ENCODE data around the gene CTR9.

CTR9 gene

DNA sequence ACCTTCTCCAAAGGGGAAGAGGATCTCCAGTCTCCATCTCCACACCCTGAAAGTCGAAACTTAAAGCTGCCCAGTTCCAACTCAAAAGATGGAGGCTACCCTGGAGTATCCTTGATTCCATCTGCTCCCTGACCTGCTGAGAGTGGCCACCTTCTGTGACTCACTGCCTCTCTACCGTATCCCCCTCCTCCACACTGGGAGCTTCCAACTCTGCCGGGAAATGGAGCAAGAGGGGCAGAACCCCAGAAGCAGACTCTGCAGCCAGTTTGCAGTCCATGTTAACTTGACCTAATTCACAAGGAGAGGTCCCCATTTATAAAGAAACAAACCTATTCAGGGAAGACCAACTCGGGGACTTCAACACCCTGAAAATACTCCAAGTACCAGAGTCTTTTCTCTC is 35.5 kb upstream of the CTR9 start:
- no peaks in the 10 kb centered on the region for H3K36me3 ChIP-seq (ENCODE audit: insufficient read depth)
- H3K27me3 ChIP-seq (ENCODE audit: insufficient read depth, low read depth): no peaks in the 10 kb centered on the region
- no peak overlapping the region for H2AFZ ChIP-seq (ENCODE audit: low read depth)
- H3K4me3 ChIP-seq (IDR thresholded peaks at IDR 0.05; ENCODE audit: insufficient read depth, low read depth, low read length): no peak overlapping the region
- H3K4me1 ChIP-seq (ENCODE audit: low read depth, poor library complexity, severe bottlenecking): no peaks in the 10 kb centered on the region
- no peaks in the 10 kb centered on the region for H4K20me1 ChIP-seq (ENCODE audit: insufficient read depth)
- no peaks in the 10 kb centered on the region for H3K79me2 ChIP-seq (ENCODE audit: insufficient read depth, low read depth)
- no peak overlapping the region for H3K27ac ChIP-seq
- no peak overlapping the region for H3K4me2 ChIP-seq
- TF ChIP-seq, protein P1, sequence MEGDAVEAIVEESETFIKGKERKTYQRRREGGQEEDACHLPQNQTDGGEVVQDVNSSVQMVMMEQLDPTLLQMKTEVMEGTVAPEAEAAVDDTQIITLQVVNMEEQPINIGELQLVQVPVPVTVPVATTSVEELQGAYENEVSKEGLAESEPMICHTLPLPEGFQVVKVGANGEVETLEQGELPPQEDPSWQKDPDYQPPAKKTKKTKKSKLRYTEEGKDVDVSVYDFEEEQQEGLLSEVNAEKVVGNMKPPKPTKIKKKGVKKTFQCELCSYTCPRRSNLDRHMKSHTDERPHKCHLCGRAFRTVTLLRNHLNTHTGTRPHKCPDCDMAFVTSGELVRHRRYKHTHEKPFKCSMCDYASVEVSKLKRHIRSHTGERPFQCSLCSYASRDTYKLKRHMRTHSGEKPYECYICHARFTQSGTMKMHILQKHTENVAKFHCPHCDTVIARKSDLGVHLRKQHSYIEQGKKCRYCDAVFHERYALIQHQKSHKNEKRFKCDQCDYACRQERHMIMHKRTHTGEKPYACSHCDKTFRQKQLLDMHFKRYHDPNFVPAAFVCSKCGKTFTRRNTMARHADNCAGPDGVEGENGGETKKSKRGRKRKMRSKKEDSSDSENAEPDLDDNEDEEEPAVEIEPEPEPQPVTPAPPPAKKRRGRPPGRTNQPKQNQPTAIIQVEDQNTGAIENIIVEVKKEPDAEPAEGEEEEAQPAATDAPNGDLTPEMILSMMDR (conservative IDR thresholded peaks at IDR 0.05; ENCODE audit: low read depth, low read length): no peak
- H3K9ac ChIP-seq: no peak overlapping the region

DNA sequence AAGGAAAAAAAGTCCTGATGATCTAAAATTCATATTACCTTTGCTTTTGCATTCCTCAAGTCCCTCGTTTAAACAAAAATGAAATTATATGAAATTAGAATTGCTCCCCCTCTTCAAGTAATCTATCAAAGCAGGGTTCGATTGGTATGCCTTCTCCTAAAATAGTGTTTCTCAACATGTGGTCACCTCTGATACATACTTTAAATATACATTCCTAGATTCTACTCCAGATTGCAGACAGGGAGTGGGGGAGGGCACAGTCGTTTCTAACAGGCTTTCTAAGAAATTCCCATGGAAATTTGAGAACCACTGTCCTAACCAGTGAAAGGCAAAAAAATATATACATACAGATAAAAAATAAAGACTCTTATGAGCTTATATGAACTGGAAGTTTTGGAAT is 34.9 kb upstream of the CTR9 start:
- no peak overlapping the region for H3K9ac ChIP-seq
- H3K27me3 ChIP-seq (ENCODE audit: insufficient read depth, low read depth): no peaks in the 10 kb centered on the region
- TF ChIP-seq, protein P1 (conservative IDR thresholded peaks at IDR 0.05; ENCODE audit: low read depth, low read length): no peak
- no peak overlapping the region for H3K4me3 ChIP-seq (IDR thresholded peaks at IDR 0.05; ENCODE audit: insufficient read depth, low read depth, low read length)
- H2AFZ ChIP-seq (ENCODE audit: low read depth): no peak overlapping the region
- H3K4me1 ChIP-seq (ENCODE audit: low read depth, poor library complexity, severe bottlenecking): no peaks in the 10 kb centered on the region
- H4K20me1 ChIP-seq (ENCODE audit: insufficient read depth): no peaks in the 10 kb centered on the region
- H3K36me3 ChIP-seq (ENCODE audit: insufficient read depth): no peaks in the 10 kb centered on the region
- H3K27ac ChIP-seq: no peak overlapping the region
- H3K4me2 ChIP-seq: no peak overlapping the region
- H3K79me2 ChIP-seq (ENCODE audit: insufficient read depth, low read depth): no peaks in the 10 kb centered on the region

DNA sequence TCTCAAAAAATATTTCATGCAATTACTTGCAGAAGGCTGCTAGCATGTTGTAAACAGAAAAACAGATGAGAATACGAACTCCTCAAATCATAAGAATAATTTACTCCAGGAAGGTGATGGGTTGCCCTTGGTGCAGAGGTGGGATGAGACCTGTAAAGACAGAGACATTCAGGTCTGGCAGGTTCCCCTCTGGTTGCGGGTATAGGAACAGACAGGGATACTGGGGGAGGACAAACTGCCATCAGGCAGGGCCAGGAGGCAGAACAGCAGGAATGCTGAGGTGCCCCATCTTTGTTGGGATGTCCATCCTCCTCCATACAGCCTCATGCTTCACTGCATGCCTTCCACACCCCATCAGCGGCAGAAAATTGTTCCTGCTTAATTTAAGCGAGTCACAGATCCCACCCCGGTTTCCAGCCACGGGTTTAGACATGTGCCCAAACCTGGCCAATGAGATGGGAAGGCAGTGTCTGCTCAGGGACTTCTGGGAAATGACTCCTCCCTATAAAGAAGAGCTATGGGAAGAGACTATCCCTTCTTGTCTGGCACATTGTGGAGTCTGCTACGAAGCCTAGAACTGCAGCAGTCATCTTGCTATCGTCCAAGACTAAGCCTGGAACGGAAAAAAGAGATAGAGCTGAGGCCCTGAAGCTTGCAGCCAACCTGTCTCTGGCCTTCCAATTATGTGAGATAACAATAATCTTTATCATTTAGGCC is 34.3 kb upstream of the CTR9 start:
- H3K4me2 ChIP-seq: no peak overlapping the region
- no peaks in the 10 kb centered on the region for H3K4me1 ChIP-seq (ENCODE audit: low read depth, poor library complexity, severe bottlenecking)
- no peak overlapping the region for H3K4me3 ChIP-seq (IDR thresholded peaks at IDR 0.05; ENCODE audit: insufficient read depth, low read depth, low read length)
- no peak overlapping the region for H3K9ac ChIP-seq
- TF ChIP-seq, protein P1 (conservative IDR thresholded peaks at IDR 0.05; ENCODE audit: low read depth, low read length): no peak
- H2AFZ ChIP-seq (ENCODE audit: low read depth): no peak overlapping the region
- H3K36me3 ChIP-seq (ENCODE audit: insufficient read depth): no peaks in the 10 kb centered on the region
- H3K27me3 ChIP-seq (ENCODE audit: insufficient read depth, low read depth): no peaks in the 10 kb centered on the region
- H3K27ac ChIP-seq: no peak overlapping the region
- no peaks in the 10 kb centered on the region for H3K79me2 ChIP-seq (ENCODE audit: insufficient read depth, low read depth)
- no peaks in the 10 kb centered on the region for H4K20me1 ChIP-seq (ENCODE audit: insufficient read depth)

DNA sequence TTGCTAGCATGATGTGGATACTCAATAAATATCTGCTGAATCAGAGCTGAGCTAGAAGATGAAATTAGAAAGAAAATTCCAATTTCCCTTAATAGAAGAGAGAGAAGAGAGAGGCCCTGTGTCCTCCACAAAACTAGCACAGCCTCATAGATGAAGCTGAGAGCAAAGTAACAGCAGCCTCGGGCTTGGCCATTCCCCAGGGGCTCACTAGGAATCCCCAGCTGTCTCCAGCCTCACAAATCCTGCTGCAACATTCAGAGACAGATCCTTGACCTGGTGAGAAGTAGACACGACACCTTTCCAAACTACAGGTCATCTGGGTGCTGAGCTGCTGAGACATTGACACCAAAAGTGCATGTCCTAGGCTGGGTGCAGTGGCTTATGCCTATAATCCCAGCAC is 31.4 kb upstream of the CTR9 start:
- H3K79me2 ChIP-seq (ENCODE audit: insufficient read depth, low read depth): no peaks in the 10 kb centered on the region

More for the DNA sequence above, 31.4 kb upstream of the CTR9 start:
- no peaks in the 10 kb centered on the region for H3K27me3 ChIP-seq (ENCODE audit: insufficient read depth, low read depth)
- H3K9ac ChIP-seq: no peak overlapping the region
- no peak overlapping the region for H2AFZ ChIP-seq (ENCODE audit: low read depth)
- H3K27ac ChIP-seq: no peak overlapping the region
- H3K4me3 ChIP-seq (IDR thresholded peaks at IDR 0.05; ENCODE audit: insufficient read depth, low read depth, low read length): no peak overlapping the region
- TF ChIP-seq, protein P1 (conservative IDR thresholded peaks at IDR 0.05; ENCODE audit: low read depth, low read length): no peak
- H3K36me3 ChIP-seq (ENCODE audit: insufficient read depth): no peaks in the 10 kb centered on the region
- H3K4me1 ChIP-seq (ENCODE audit: low read depth, poor library complexity, severe bottlenecking): no peaks in the 10 kb centered on the region
- no peak overlapping the region for H3K4me2 ChIP-seq
- no peaks in the 10 kb centered on the region for H4K20me1 ChIP-seq (ENCODE audit: insufficient read depth)
